Effector memory CD8-positive, alpha-beta T cell (primary cell): Measurements from ENCODE around the gene SLC44A5.

ENCODE experiments used
- ATAC-seq: fragments of 150-1000 bp; cut with Tn5 transposase; replicated peaks from 2 replicates; pipeline ENCODE4 v1.10.0; 2021; ENCODE audit warnings: mild to moderate bottlenecking, moderate library complexity
- DNase-seq, 3 experiments: peaks; one replicate each; pipeline ENCODE4 v3.0.0; 2021
- H3K27ac Mint-ChIP-seq, 2 donors: one replicate each; pipeline ENCODE4 v1.8.0; 2022; ENCODE audit warnings: mild to moderate bottlenecking in 2 of 2, mixed read lengths in 2 of 2, moderate library complexity in 2 of 2
- H3K27me3 Mint-ChIP-seq, 2 donors: one replicate each; pipeline ENCODE4 v1.8.0; 2022; ENCODE audit warnings: mixed read lengths in 2 of 2
- H3K36me3 Mint-ChIP-seq: one replicate; pipeline ENCODE4 v1.8.0; 2022; ENCODE audit warnings: mild to moderate bottlenecking, moderate library complexity, mixed read lengths; ENCODE audit not compliant: insufficient read depth
- H3K4me1 Mint-ChIP-seq, 2 donors: one replicate each; pipeline ENCODE4 v1.8.0; 2022; ENCODE audit warnings: low read depth in 2 of 2, mixed read lengths in 2 of 2
- H3K4me3 Mint-ChIP-seq, 2 donors: one replicate each; pipeline ENCODE4 v1.8.0; 2022; ENCODE audit warnings: mild to moderate bottlenecking in 2 of 2, mixed read lengths in 2 of 2, moderate library complexity in 2 of 2
- H3K9me3 Mint-ChIP-seq, 2 donors: one replicate each; pipeline ENCODE4 v1.8.0; 2022; ENCODE audit warnings: mixed read lengths in 2 of 2

SLC44A5 gene

GRCh38 chr1:75575837-75576236 lies 35.1 kb downstream of the SLC44A5 start:
- DNase-seq = no peak
- no peak overlapping the region for H3K4me3 Mint-ChIP-seq
- H3K36me3 Mint-ChIP-seq = no peaks in the 10 kb centered on the region
- H3K9me3 Mint-ChIP-seq = no peaks in the 10 kb centered on the region
- no peaks in the 10 kb centered on the region for H3K4me1 Mint-ChIP-seq
- ATAC-seq = no peak
- peaks cover 0 to 7% of the 10 kb centered on the region in 2 donors for H3K27me3 Mint-ChIP-seq
- no peak overlapping the region for H3K27ac Mint-ChIP-seq

- Mint-ChIP-seq H3K27ac (no peak overlapping the region), H3K4me1 (no peaks in the 10 kb centered on the region), H3K36me3 (no peaks in the 10 kb centered on the region), H3K27me3 (peaks cover 8 to 21% of the 10 kb centered on the region in 2 donors), H3K4me3 (no peak overlapping the region), H3K9me3 (no peaks in the 10 kb centered on the region)
- ATAC-seq (no peak), DNase-seq (no peak)
Observed at GRCh38 chr1:75567191-75567590, 43.7 kb downstream of the SLC44A5 start.

GRCh38 chr1:75559800-75560199 lies 51.1 kb downstream of the SLC44A5 start:
- Mint-ChIP-seq H3K4me3 (no peak overlapping the region), H3K27me3 (no peaks in the 10 kb centered on the region), H3K27ac (no peak overlapping the region), H3K36me3 (no peaks in the 10 kb centered on the region), H3K9me3 (peaks cover 0 to under 1% of the 10 kb centered on the region in 2 donors), H3K4me1 (no peaks in the 10 kb centered on the region)
- ATAC-seq (no peak), DNase-seq (no peak)

GRCh38 chr1:75559136-75559535 lies 51.8 kb downstream of the SLC44A5 start:
- H3K36me3 Mint-ChIP-seq = no peaks in the 10 kb centered on the region
- H3K4me1 Mint-ChIP-seq = no peaks in the 10 kb centered on the region
- no peak overlapping the region for H3K4me3 Mint-ChIP-seq
- no peak for ATAC-seq
- H3K27ac Mint-ChIP-seq = no peak overlapping the region
- DNase-seq = no peak
- H3K27me3 Mint-ChIP-seq = no peaks in the 10 kb centered on the region
- H3K9me3 Mint-ChIP-seq = peaks cover 0 to 1% of the 10 kb centered on the region in 2 donors

DNA sequence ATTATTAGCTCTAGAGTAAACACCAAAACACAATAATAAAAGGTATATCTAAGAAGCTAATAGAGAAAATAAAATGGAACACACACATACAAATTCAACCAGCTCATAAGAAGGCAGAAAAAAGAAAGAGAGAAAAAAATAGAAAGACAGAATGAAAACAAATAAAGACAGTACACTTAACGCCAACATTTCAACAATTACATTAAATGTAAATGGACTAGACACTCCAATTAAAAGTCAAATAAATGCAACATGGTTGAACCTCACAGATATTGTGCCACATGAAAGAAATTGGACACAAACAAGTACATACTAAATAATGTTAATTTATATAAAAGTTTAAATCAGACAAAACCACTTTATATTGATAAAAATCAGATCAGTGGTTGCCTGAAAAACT lies 56.0 kb downstream of the SLC44A5 start:
- ATAC-seq (no peak), DNase-seq (no peak)
- Mint-ChIP-seq H3K27me3 (no peaks in the 10 kb centered on the region), H3K27ac (no peak overlapping the region), H3K36me3 (no peaks in the 10 kb centered on the region), H3K4me3 (no peak overlapping the region), H3K4me1 (no peaks in the 10 kb centered on the region), H3K9me3 (peaks cover 0 to 1% of the 10 kb centered on the region in 2 donors)

DNA sequence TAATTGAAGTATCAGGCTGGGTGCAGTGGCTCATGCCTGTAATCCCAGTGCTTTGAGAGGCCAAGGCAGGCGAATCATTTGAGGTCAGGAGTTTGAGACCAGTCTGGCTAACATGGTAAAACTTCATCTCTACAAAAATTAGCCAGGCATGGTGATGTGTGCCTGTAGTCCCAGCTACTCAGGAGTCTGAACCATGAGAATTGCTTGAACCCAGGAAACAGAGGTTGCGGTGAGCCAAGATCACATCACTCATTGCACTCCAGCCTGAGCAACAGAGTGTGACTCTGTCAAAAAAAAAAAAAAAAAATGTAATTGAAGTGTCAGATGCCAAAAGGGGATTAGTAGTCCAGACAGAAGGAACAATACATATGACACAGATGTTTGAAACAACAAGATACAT lies 56.7 kb downstream of the SLC44A5 start:
- H3K27me3 Mint-ChIP-seq = no peaks in the 10 kb centered on the region
- H3K36me3 Mint-ChIP-seq = no peaks in the 10 kb centered on the region
- no peaks in the 10 kb centered on the region for H3K4me1 Mint-ChIP-seq
- no peak for DNase-seq
- ATAC-seq = no peak
- H3K9me3 Mint-ChIP-seq = peaks cover 0 to 3% of the 10 kb centered on the region in 2 donors
- H3K4me3 Mint-ChIP-seq = no peak overlapping the region
- no peak overlapping the region for H3K27ac Mint-ChIP-seq

DNA sequence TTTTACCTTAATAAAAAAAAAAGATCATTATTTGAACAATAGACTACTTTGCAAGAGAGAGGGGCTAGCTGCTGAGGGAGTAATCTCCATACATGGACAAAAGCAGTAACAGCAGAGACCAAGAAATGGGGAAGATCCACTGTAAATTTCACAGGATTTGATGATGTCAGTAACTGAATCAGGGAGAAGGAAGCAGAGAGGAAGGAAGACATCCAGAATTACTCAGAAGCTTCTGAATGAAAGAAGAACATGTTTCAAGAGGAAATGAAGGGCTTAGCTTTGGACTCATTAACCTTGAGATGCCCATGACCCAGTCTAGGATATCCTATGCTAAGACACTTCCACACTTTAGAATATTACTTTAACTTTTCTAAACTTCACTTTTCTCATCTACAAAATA lies 60.4 kb downstream of the SLC44A5 start:
- Mint-ChIP-seq H3K4me1 (no peaks in the 10 kb centered on the region), H3K9me3 (peaks cover 0 to 3% of the 10 kb centered on the region in 2 donors), H3K4me3 (no peak overlapping the region)

DNA sequence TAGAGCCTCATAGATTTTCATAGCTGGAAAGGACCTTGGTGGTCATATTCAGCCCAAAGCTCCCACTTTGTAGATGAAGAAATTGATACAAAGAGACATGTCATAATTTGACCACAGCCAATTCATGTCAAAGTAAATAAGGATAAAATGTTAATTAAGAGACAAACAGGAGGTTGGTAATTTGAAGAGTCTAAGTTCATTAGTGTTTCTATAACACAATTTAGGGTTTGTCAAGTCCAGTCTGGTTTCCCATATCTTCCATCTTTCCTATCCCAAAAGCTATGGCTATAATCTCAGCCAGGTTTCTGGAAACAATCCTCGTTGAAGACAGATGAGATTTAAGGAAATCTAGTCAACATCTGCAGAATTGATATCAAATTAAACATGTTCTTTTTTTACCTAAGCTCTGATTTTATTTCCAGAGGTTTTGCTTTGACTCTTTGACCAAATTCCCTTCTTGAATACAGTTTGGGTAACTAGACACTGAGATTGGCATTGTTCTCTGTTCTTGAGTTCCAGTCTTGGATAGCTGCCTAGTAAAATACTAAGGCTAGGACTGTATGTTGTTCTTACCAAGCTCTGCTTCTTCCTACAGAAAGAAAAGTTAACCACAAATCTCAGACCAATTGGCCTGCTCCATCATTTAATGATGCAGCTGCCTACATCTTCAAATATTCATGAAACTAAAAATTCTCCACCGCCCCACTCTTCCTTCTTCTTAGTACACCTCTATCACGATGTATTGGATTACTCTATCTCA lies 62.0 kb downstream of the SLC44A5 start:
- Mint-ChIP-seq H3K27me3 (no peaks in the 10 kb centered on the region), H3K36me3 (no peaks in the 10 kb centered on the region), H3K4me3 (no peak overlapping the region), H3K27ac (no peak overlapping the region), H3K9me3 (peaks cover 2 to 6% of the 10 kb centered on the region in 2 donors), H3K4me1 (no peaks in the 10 kb centered on the region)
- DNase-seq = no peak
- ATAC-seq = no peak

More for the DNA sequence above, 60.4 kb downstream of the SLC44A5 start:
- H3K27me3 Mint-ChIP-seq = no peaks in the 10 kb centered on the region
- no peak overlapping the region for H3K27ac Mint-ChIP-seq
- DNase-seq (no peak), ATAC-seq (no peak)
- no peaks in the 10 kb centered on the region for H3K36me3 Mint-ChIP-seq

DNA sequence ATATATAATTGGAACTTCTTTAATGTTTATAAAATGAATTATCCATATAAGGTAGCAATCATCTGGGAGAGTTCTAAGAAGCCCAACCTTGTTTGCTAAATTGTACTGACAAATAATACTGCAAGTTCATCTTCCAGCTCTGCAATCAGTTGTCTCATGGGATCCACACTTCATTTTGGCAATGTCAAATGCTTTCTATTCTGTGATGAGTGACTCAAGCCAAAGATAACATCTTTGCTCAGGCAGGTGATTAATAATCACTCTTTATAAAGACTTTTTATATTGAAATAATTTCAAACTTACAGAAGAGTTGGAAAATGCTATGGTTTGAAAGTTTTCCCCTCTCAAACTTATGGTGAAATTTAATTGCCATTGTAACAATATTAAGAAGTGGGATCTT lies 67.2 kb downstream of the SLC44A5 start:
- Mint-ChIP-seq H3K27ac (no peak overlapping the region), H3K36me3 (no peaks in the 10 kb centered on the region), H3K4me1 (no peaks in the 10 kb centered on the region), H3K27me3 (no peaks in the 10 kb centered on the region), H3K9me3 (peaks cover 0 to 6% of the 10 kb centered on the region in 2 donors), H3K4me3 (no peak overlapping the region)
- DNase-seq (no peak), ATAC-seq (no peak)

- Mint-ChIP-seq H3K4me1 (no peaks in the 10 kb centered on the region), H3K4me3 (no peak overlapping the region), H3K27ac (no peak overlapping the region), H3K9me3 (peaks cover 0 to 6% of the 10 kb centered on the region in 2 donors), H3K27me3 (no peaks in the 10 kb centered on the region), H3K36me3 (no peaks in the 10 kb centered on the region)
- DNase-seq (no peak), ATAC-seq (no peak)
Observed at GRCh38 chr1:75542818-75543570, 67.9 kb downstream of the SLC44A5 start.

DNA sequence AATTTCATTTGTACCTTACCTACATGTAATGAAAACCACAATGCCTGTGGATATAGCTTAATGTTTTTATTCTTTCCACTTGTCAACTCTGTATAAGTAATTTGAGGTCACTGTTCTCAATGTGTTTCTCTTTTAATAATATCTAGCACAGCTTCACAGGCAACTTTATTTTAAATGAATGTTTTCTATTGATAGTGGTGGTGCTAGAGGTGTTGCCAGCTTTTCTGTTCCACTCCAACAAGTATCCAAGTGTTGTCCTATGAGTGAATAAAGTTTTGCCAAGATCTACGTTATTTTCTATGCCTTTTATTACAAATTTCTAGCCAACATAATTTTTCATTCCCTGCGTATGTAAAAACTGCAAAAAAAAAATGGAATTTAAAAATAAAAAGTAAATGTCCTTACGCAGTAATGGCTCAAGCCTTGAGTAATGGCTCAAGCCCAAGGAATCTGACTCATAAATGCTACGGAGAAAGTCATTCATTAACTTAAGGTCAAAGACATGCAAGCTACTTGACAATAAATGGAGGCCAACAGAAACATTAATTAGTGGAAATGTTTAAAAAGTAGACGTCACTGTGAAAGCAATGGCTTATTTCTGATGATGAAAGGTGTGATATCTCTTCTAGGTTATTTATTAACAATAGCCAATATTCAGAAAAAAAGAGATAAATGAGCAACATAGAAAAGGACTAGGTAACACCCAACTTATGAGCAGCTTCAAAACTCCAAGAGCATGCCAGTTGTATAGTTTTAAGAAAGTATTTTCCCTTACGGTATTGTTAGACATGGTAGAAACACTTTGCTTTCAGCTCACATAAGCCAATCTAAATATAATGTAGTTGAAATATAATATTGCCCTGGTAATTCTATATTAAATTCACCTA lies 71.4 kb downstream of the SLC44A5 start:
- no peaks in the 10 kb centered on the region for H3K36me3 Mint-ChIP-seq
- H3K4me1 Mint-ChIP-seq = no peaks in the 10 kb centered on the region
- DNase-seq = no peak

GRCh38 chr1:75533085-75533484 lies 77.8 kb downstream of the SLC44A5 start:
- Mint-ChIP-seq H3K9me3 (no peaks in the 10 kb centered on the region), H3K36me3 (no peaks in the 10 kb centered on the region), H3K4me1 (no peaks in the 10 kb centered on the region), H3K4me3 (no peak overlapping the region), H3K27me3 (no peaks in the 10 kb centered on the region), H3K27ac (no peak overlapping the region)
- ATAC-seq = no peak
- no peak for DNase-seq

More for the DNA sequence above, 71.4 kb downstream of the SLC44A5 start:
- Mint-ChIP-seq H3K27me3 (no peaks in the 10 kb centered on the region), H3K4me3 (no peak overlapping the region), H3K27ac (no peak overlapping the region), H3K9me3 (no peaks in the 10 kb centered on the region)
- no peak for ATAC-seq

DNA sequence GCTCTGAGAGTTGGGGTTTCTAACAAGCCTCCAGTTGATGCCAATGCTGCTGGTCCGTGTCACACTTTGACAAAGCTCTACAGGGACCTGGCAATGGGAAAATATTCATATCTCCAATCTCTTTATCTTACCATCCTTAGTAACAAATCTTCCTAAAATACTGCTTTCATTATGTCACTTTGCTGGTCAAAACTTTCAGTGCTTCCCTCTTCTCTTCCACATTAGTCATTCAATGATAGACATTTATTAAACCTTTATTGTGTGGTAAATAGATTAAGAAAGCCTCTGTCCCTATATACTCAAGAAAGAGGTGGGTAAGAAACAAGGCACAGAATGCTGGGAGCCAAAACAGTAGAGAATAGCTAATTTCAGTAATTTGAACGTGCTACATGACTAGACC lies 79.3 kb downstream of the SLC44A5 start:
- Mint-ChIP-seq H3K27me3 (no peaks in the 10 kb centered on the region), H3K36me3 (no peaks in the 10 kb centered on the region)
- ATAC-seq = no peak

More for the DNA sequence above, 79.3 kb downstream of the SLC44A5 start:
- H3K4me3 Mint-ChIP-seq = no peak overlapping the region
- no peaks in the 10 kb centered on the region for H3K4me1 Mint-ChIP-seq
- no peaks in the 10 kb centered on the region for H3K9me3 Mint-ChIP-seq
- no peak for DNase-seq
- no peak overlapping the region for H3K27ac Mint-ChIP-seq
